NT2/D1 (cell line): ENCODE results near the gene SORBS1.

Source experiments
- DNase-seq: peaks from one replicate; pipeline ENCODE4 v3.0.0-alpha.2; 2011; ENCODE audit warnings: low read depth, low spot score
- H3K27me3 ChIP-seq: 2 replicates; pipeline ENCODE4 v1.6.0; 2011; ENCODE audit warnings: mild to moderate bottlenecking; ENCODE audit not compliant: insufficient read length, insufficient read depth
- H3K36me3 ChIP-seq: 2 replicates; pipeline ENCODE4 v1.6.1; 2011; ENCODE audit warnings: mild to moderate bottlenecking, low read length, mixed read lengths; ENCODE audit not compliant: insufficient read depth, insufficient read length
- H3K4me1 ChIP-seq: 2 replicates; pipeline ENCODE4 v1.5.1; 2011; ENCODE audit not compliant: insufficient read depth, insufficient read length
- H3K4me3 ChIP-seq: 2 replicates; pipeline ENCODE4 v1.5.1; 2011; ENCODE audit warnings: low read depth; ENCODE audit not compliant: insufficient read length
- H3K9ac ChIP-seq: 2 replicates; pipeline ENCODE4 v1.6.0; 2011; ENCODE audit warnings: low read depth; ENCODE audit not compliant: insufficient read length
- H3K9me3 ChIP-seq: 2 replicates; pipeline ENCODE4 v1.5.1; 2011; ENCODE audit warnings: mild to moderate bottlenecking, low read length; ENCODE audit not compliant: insufficient read depth
- SUZ12 ChIP-seq: IDR thresholded peaks from 2 replicates; pipeline ENCODE4 v1.6.1; 2011; ENCODE audit not compliant: insufficient read length, insufficient read depth; ENCODE audit errors: extremely low read depth
- YY1 ChIP-seq: IDR thresholded peaks from 2 replicates; pipeline ENCODE4 v1.6.1; 2011; ENCODE audit not compliant: insufficient read length, insufficient read depth
- ZNF274 ChIP-seq: IDR thresholded peaks from 2 replicates; pipeline ENCODE4 v1.6.1; 2011; ENCODE audit warnings: mild to moderate bottlenecking, low read depth, low read length

The SORBS1 gene

GRCh38 chr10:95536894-95537541, 24.2 kb downstream of the SORBS1 start:
- Histone ChIP-seq H3K36me3 (no peaks in the 10 kb centered on the region), H3K4me3 (no peak overlapping the region), H3K27me3 (no peaks in the 10 kb centered on the region), H3K4me1 (no peaks in the 10 kb centered on the region), H3K9ac (no peak overlapping the region), H3K9me3 (no peaks in the 10 kb centered on the region)
- no peak for DNase-seq
- TF ChIP-seq ZNF274, result no peak
- no peak for TF ChIP-seq SUZ12
- no peak for TF ChIP-seq YY1

GRCh38 chr10:95536017-95536416, 25.2 kb downstream of the SORBS1 start:
- H3K4me3 ChIP-seq, result no peak overlapping the region
- TF ChIP-seq ZNF274, result no peak
- no peak for TF ChIP-seq SUZ12
- no peak for TF ChIP-seq YY1
- no peak overlapping the region for H3K9ac ChIP-seq
- H3K4me1 ChIP-seq, result peaks cover under 1% of the 10 kb centered on the region
- H3K27me3 ChIP-seq, result no peaks in the 10 kb centered on the region
- DNase-seq, result no peak
- H3K36me3 ChIP-seq, result no peaks in the 10 kb centered on the region
- H3K9me3 ChIP-seq, result no peaks in the 10 kb centered on the region

- no peak for TF ChIP-seq ZNF274
- TF ChIP-seq YY1, result no peak
- no peak for TF ChIP-seq SUZ12
- no peak for DNase-seq
- Histone ChIP-seq H3K36me3 (no peaks in the 10 kb centered on the region), H3K4me1 (peaks cover 2% of the 10 kb centered on the region), H3K9ac (no peak overlapping the region), H3K9me3 (no peaks in the 10 kb centered on the region), H3K4me3 (no peak overlapping the region), H3K27me3 (no peaks in the 10 kb centered on the region)
Measured at GRCh38 chr10:95535526-95535925, 25.6 kb downstream of the SORBS1 start.

GRCh38 chr10:95533590-95533989, 27.6 kb downstream of the SORBS1 start:
- TF ChIP-seq ZNF274, result no peak
- no peak for TF ChIP-seq SUZ12
- TF ChIP-seq YY1, result no peak
- no peak overlapping the region for H3K9ac ChIP-seq
- no peaks in the 10 kb centered on the region; the same call in none of the 2 replicates for H3K9me3 ChIP-seq
- no peaks in the 10 kb centered on the region for H3K36me3 ChIP-seq
- no peaks in the 10 kb centered on the region for H3K27me3 ChIP-seq
- no peak overlapping the region for H3K4me3 ChIP-seq
- DNase-seq, result no peak
- H3K4me1 ChIP-seq, result peaks cover 2% of the 10 kb centered on the region

- Histone ChIP-seq H3K9ac (no peak overlapping the region), H3K9me3 (peaks cover 7% of the 10 kb centered on the region), H3K4me3 (no peak overlapping the region), H3K4me1 (peaks cover 2% of the 10 kb centered on the region), H3K36me3 (no peaks in the 10 kb centered on the region), H3K27me3 (no peaks in the 10 kb centered on the region)
- DNase-seq, result no peak
- no peak for TF ChIP-seq YY1
- TF ChIP-seq SUZ12, result no peak
- TF ChIP-seq ZNF274, result no peak
Measured at GRCh38 chr10:95532536-95532935, 28.6 kb downstream of the SORBS1 start.

GRCh38 chr10:95531994-95532399, 29.2 kb downstream of the SORBS1 start:
- Histone ChIP-seq H3K36me3 (no peaks in the 10 kb centered on the region), H3K27me3 (no peaks in the 10 kb centered on the region), H3K4me1 (peaks cover 2% of the 10 kb centered on the region), H3K9ac (no peak overlapping the region), H3K9me3 (peaks cover 7% of the 10 kb centered on the region), H3K4me3 (no peak overlapping the region)
- no peak for DNase-seq
- no peak for TF ChIP-seq YY1
- no peak for TF ChIP-seq SUZ12
- no peak for TF ChIP-seq ZNF274

- H3K4me1 ChIP-seq, result peaks cover 2% of the 10 kb centered on the region
- TF ChIP-seq SUZ12 (no peak), ZNF274 (no peak), YY1 (no peak)
Measured at GRCh38 chr10:95531058-95531809, 29.9 kb downstream of the SORBS1 start.

More at GRCh38 chr10:95531058-95531809, 29.9 kb downstream of the SORBS1 start:
- Histone ChIP-seq H3K27me3 (no peaks in the 10 kb centered on the region), H3K4me3 (no peak overlapping the region), H3K9me3 (peaks cover 7% of the 10 kb centered on the region), H3K9ac (no peak overlapping the region), H3K36me3 (no peaks in the 10 kb centered on the region)
- no peak for DNase-seq
